GM06990 (cell line): Measurements from ENCODE around the gene ANKRD11.

ENCODE experiments used
- DNase-seq: peaks from one replicate; pipeline ENCODE4 v3.0.0-alpha.2; 2011; ENCODE audit not compliant: insufficient read length; ENCODE audit errors: extremely low read depth
- H3K27me3 ChIP-seq: replicated peaks from 2 replicates; pipeline ENCODE4 v1.6.0; 2011; ENCODE audit warnings: low read length; ENCODE audit not compliant: control insufficient read depth, insufficient read depth
- H3K36me3 ChIP-seq: 2 replicates; pipeline ENCODE4 v1.5.1; 2011; ENCODE audit warnings: low read length; ENCODE audit not compliant: control insufficient read depth, insufficient read depth
- H3K4me3 ChIP-seq: replicated peaks from 2 replicates; pipeline ENCODE4 v1.5.1; 2011; ENCODE audit warnings: low read depth, mild to moderate bottlenecking, control low read depth, low read length
- CTCF ChIP-seq: IDR thresholded peaks from 2 replicates; pipeline ENCODE4 v1.5.1; 2011; ENCODE audit warnings: low read length, control low read depth, mild to moderate bottlenecking, inconsistent platforms; ENCODE audit not compliant: insufficient read depth, poor library complexity, severe bottlenecking

The ANKRD11 gene

GRCh38 chr16:89490439-89491237 lies at the start of gene ANKRD11:
Gene ANKRD11, minus strand, starts transcription at chr16:89490561. Its CDS starts 173,542 bp downstream, at chr16:89317019.
- Histone ChIP-seq H3K36me3 (no peaks in the 10 kb centered on the region; the same call in 1 of the 2 replicates), H3K4me3 (peak within 1 kb of the TSS; percentile 76), H3K27me3 (no peaks in the 10 kb centered on the region)
- TF ChIP-seq CTCF, result no peak
- peak; percentile 98 for DNase-seq

- no peak for DNase-seq
- Histone ChIP-seq H3K36me3 (peaks cover 29% of the 10 kb centered on the region), H3K4me3 (no peak overlapping the region), H3K27me3 (no peaks in the 10 kb centered on the region)
- no peak for TF ChIP-seq CTCF
These were observed 47.9 kb upstream of the ANKRD11 start for GRCh38 chr16:89538286-89538685.

DNA sequence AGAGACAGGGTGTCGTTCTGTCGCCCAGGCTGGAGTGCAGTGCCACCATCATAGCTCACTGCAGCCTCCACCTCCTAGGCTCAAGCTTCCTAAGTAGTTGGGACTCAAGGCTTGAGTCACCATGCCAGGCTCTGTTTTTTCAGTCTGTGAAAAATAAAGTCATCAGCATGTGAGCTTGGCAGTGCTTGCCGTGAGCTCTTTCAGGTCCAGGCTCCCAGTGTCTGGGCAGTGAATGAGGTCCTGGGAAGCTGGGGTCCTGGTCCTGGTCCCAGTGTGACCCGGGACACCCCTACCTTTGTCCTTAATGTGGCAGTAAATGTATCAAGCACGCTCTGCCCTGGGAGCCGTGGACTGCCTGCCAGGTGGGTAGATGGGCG lies 47.2 kb upstream of the ANKRD11 start:
- Histone ChIP-seq H3K4me3 (no peak overlapping the region), H3K36me3 (peaks cover 29% of the 10 kb centered on the region), H3K27me3 (no peaks in the 10 kb centered on the region)
- DNase-seq, result no peak
- TF ChIP-seq CTCF, result no peak

- H3K36me3 ChIP-seq, result peaks cover 31% of the 10 kb centered on the region
- H3K4me3 ChIP-seq, result no peak overlapping the region
- no peak for DNase-seq
- TF ChIP-seq CTCF, result no peak
- H3K27me3 ChIP-seq, result no peaks in the 10 kb centered on the region
These were observed 46.7 kb upstream of the ANKRD11 start for GRCh38 chr16:89536886-89537548.

DNA sequence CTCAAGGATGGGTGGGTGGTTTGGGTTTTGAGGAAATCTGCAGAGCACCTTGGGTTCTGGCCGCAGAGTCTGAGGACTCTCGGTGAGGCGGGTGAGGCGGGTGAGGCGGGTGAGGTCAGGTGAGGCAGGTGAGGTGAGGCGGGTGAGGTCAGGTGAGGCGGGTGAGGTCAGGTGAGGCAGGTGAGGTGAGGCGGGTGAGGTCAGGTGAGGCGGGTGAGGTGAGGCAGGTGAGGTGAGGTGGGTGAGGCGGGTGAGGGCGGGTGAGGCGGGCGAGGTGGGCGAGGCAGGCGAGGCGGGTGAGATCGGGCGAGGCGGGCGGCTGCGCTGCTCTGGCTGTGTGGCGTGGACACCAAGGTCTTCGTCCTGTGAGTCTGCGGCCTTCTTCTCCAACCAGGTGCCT lies 46.0 kb upstream of the ANKRD11 start:
- DNase-seq, result no peak
- no peak for TF ChIP-seq CTCF
- Histone ChIP-seq H3K36me3 (peaks cover 37% of the 10 kb centered on the region), H3K4me3 (no peak overlapping the region), H3K27me3 (no peaks in the 10 kb centered on the region)
